Natural killer cell (primary cell): Measurements from ENCODE around the gene POU3F1. TPM values are rescaled to one million over a fixed set of nuclear protein-coding genes. Genes with fewer than 3 reads are reported as not detected.

Source experiments
- ATAC-seq, 3 donors: fragments of 150-1000 bp in 2 of 3; fragments of 200-7000 bp in 1 of 3; cut with Tn5 transposase; 1 replicate in 1 of 3; 2 replicates in 2 of 3; pipeline ENCODE4 v1.10.0; 2021; ENCODE audit warnings: mild to moderate bottlenecking in 2 of 3, moderate library complexity in 2 of 3
- DNase-seq, 2 donors: peaks; one replicate each; pipeline versions ENCODE4 v3.0.0 to v3.0.0-alpha.2; 2013 to 2021; ENCODE audit warnings: mixed read lengths in 1 of 2
- H3K27ac ChIP-seq: one replicate; pipeline ENCODE4 v1.5.1; 2013; ENCODE audit warnings: mild to moderate bottlenecking, low read length
- H3K27me3 ChIP-seq: one replicate; pipeline ENCODE4 v1.6.1; 2013; ENCODE audit warnings: low read length; ENCODE audit not compliant: control insufficient read depth, insufficient read depth
- H3K36me3 ChIP-seq: one replicate; pipeline ENCODE4 v1.6.1; 2013; ENCODE audit warnings: low read length; ENCODE audit not compliant: control insufficient read depth, insufficient read depth
- H3K4me1 ChIP-seq: one replicate; pipeline ENCODE4 v1.6.1; 2013; ENCODE audit warnings: low read length; ENCODE audit not compliant: control insufficient read depth, insufficient read depth
- H3K4me3 ChIP-seq: one replicate; pipeline ENCODE4 v1.5.1; 2013; ENCODE audit warnings: low read length
- H3K9me3 ChIP-seq: one replicate; pipeline ENCODE4 v1.6.1; 2013; ENCODE audit warnings: low read length; ENCODE audit not compliant: control insufficient read depth, insufficient read depth
- H3K27ac Mint-ChIP-seq, 2 donors: one replicate each; pipeline ENCODE4 v1.8.0; 2022; ENCODE audit warnings: mild to moderate bottlenecking in 2 of 2, mixed read lengths in 2 of 2, moderate library complexity in 1 of 2
- H3K27me3 Mint-ChIP-seq, 2 donors: one replicate each; pipeline ENCODE4 v1.8.0; 2022; ENCODE audit warnings: low read depth in 2 of 2, mixed read lengths in 2 of 2
- H3K36me3 Mint-ChIP-seq: one replicate; pipeline ENCODE4 v1.8.0; 2022; ENCODE audit warnings: mixed read lengths
- H3K4me1 Mint-ChIP-seq, 2 donors: one replicate each; pipeline ENCODE4 v1.8.0; 2022; ENCODE audit warnings: mixed read lengths in 2 of 2
- H3K4me3 Mint-ChIP-seq: one replicate; pipeline ENCODE4 v1.8.0; 2022; ENCODE audit warnings: mild to moderate bottlenecking, moderate library complexity, mixed read lengths
- H3K9me3 Mint-ChIP-seq, 2 donors: one replicate each; pipeline ENCODE4 v1.8.0; 2022; ENCODE audit warnings: mixed read lengths in 2 of 2
- CTCF ChIP-seq: fragments of 200-600 bp; IDR thresholded peaks from one replicate; pipeline ENCODE4 v1.8.0; 2022; ENCODE audit warnings: antibody characterized with exemption
- WGBS: methylation state at CpG from one replicate; pipeline ENCODE4 v1.1.7; 2013; ENCODE audit warnings: missing lambda C conversion rate; ENCODE audit not compliant: insufficient coverage; 5-methylcytosine and 5-hydroxymethylcytosine counted together
- intact Hi-C: fragments of 100-400 bp; cut with micrococcal nuclease; formaldehyde crosslinking; loops from one replicate; pipeline ENCODE4 v1.14.2; 2022
- total RNA-seq, 4 donors: library from RNA; stranded (reverse); fragments of 120-200 nt in 1 of 4; gene quantifications; one replicate each; pipeline versions ENCODE4 v1.2.3 to v1.2.4, GENCODE V29; 2013 to 2022

POU3F1 gene
- total RNA-seq, 3 donors from 2014 or later (not counting 1 experiment from before 2014, with no cell fraction given), result 0.12 to 0.15 TPM; not detected in 1

GRCh38 chr1:38030596-38031512 is 15.7 kb downstream of the POU3F1 start:
- Mint-ChIP-seq H3K4me1 (peaks cover 17 to 49% of the 10 kb centered on the region in 2 donors), H3K27me3 (no peaks in the 10 kb centered on the region), H3K4me3 (peak overlapping the region; percentile 25), H3K27ac (peak overlapping the region in 1 of 2 donors; percentile 57), H3K36me3 (no peaks in the 10 kb centered on the region), H3K9me3 (no peaks in the 10 kb centered on the region)
- 70% methylated on average over 17 of the region's 17 CpGs for WGBS
- H3K4me1 ChIP-seq, result peaks cover 28% of the 10 kb centered on the region
- H3K4me3 ChIP-seq, result no peak overlapping the region
- no peaks in the 10 kb centered on the region for H3K9me3 ChIP-seq
- no peak overlapping the region for H3K27ac ChIP-seq
- DNase-seq, result no peak
- intact Hi-C loops, result no loop called here
- H3K27me3 ChIP-seq, result no peaks in the 10 kb centered on the region
- ATAC-seq, result no peak
- TF ChIP-seq CTCF, result no peak
- peaks cover 7% of the 10 kb centered on the region for H3K36me3 ChIP-seq

- Mint-ChIP-seq H3K27ac (peak overlapping the region; percentile 18 to 57), H3K4me3 (no peak overlapping the region), H3K9me3 (no peaks in the 10 kb centered on the region), H3K27me3 (no peaks in the 10 kb centered on the region), H3K4me1 (peaks cover 17 to 49% of the 10 kb centered on the region in 2 donors), H3K36me3 (peaks cover 4% of the 10 kb centered on the region)
- ATAC-seq (peak; percentile 81 to 90 (median 87)), DNase-seq (peak; percentile 44 to 64)
- TF ChIP-seq CTCF, result no peak
- H3K4me1 ChIP-seq, result peaks cover 28% of the 10 kb centered on the region
- H3K27me3 ChIP-seq, result no peaks in the 10 kb centered on the region
- intact Hi-C loops, result no loop called here
- no peak overlapping the region for H3K27ac ChIP-seq
- no peaks in the 10 kb centered on the region for H3K9me3 ChIP-seq
- peaks cover 16% of the 10 kb centered on the region for H3K36me3 ChIP-seq
- 17% methylated on average over 12 of the region's 12 CpGs for WGBS
- H3K4me3 ChIP-seq, result no peak overlapping the region
Observed at GRCh38 chr1:38029685-38030511, 16.7 kb downstream of the POU3F1 start.

GRCh38 chr1:38029081-38029681 is 17.4 kb downstream of the POU3F1 start:
- Histone ChIP-seq H3K4me1 (peaks cover 28% of the 10 kb centered on the region), H3K36me3 (peaks cover 21% of the 10 kb centered on the region), H3K27ac (no peak overlapping the region), H3K9me3 (no peaks in the 10 kb centered on the region), H3K4me3 (no peak overlapping the region), H3K27me3 (no peaks in the 10 kb centered on the region)
- no peak for DNase-seq
- no peak for ATAC-seq
- WGBS, result 78% methylated on average over 23 of the region's 23 CpGs
- intact Hi-C loops, result no loop called here
- peaks cover 17 to 49% of the 10 kb centered on the region in 2 donors for H3K4me1 Mint-ChIP-seq
- no peak for TF ChIP-seq CTCF
- H3K36me3 Mint-ChIP-seq, result peaks cover 7% of the 10 kb centered on the region
- H3K4me3 Mint-ChIP-seq, result no peak overlapping the region
- H3K27me3 Mint-ChIP-seq, result no peaks in the 10 kb centered on the region
- H3K27ac Mint-ChIP-seq, result peak overlapping the region; percentile 57 to 62
- no peaks in the 10 kb centered on the region for H3K9me3 Mint-ChIP-seq
